ENCODE measurements around the gene TRAM2. TPM values are rescaled to one million over a fixed set of nuclear protein-coding genes. Genes with fewer than 3 reads are reported as not detected.

Gene TRAM2
- total RNA-seq, 1 donor from 2014 or later = 11.0 TPM

DNA sequence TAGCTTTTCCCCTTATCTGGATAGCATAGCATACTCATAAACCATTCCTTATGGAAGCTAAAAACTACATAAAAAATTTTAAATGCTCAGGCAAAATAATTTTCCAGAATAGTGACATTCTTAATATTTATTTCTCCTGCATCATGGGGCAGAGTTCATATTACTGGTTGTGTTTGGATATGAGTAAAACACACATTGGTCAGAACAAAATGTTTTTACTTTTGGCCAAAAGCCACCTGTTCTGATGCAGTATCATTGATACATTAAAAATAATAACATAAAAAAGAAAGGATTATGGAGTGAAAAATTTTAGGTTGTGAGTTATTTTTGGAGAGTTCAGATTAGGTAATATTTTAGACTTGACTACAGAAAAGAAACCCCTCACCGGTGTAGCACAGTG lies 33.6 kb downstream of the TRAM2 start:
- H3K27ac ChIP-seq = no peak overlapping the region
- H3K4me3 ChIP-seq = no peak overlapping the region
- no peaks in the 10 kb centered on the region for H3K9me3 ChIP-seq
- intact Hi-C loops (cut with DNase I) = no loop called here
- H3K36me3 ChIP-seq = no peaks in the 10 kb centered on the region
- DNase-seq (ENCODE audit: extremely low spot score in 2 of 2) = no peak
- TF ChIP-seq, protein P1, sequence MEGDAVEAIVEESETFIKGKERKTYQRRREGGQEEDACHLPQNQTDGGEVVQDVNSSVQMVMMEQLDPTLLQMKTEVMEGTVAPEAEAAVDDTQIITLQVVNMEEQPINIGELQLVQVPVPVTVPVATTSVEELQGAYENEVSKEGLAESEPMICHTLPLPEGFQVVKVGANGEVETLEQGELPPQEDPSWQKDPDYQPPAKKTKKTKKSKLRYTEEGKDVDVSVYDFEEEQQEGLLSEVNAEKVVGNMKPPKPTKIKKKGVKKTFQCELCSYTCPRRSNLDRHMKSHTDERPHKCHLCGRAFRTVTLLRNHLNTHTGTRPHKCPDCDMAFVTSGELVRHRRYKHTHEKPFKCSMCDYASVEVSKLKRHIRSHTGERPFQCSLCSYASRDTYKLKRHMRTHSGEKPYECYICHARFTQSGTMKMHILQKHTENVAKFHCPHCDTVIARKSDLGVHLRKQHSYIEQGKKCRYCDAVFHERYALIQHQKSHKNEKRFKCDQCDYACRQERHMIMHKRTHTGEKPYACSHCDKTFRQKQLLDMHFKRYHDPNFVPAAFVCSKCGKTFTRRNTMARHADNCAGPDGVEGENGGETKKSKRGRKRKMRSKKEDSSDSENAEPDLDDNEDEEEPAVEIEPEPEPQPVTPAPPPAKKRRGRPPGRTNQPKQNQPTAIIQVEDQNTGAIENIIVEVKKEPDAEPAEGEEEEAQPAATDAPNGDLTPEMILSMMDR (IDR thresholded peaks at IDR 0.05) = no peak
- TF ChIP-seq POLR2A (IDR thresholded peaks at IDR 0.05) (no peak), POLR2AphosphoS5 (IDR thresholded peaks at IDR 0.05; ENCODE audit: insufficient read depth in 1 of 2, low read depth in 1 of 2) (no peak)
- no peaks in the 10 kb centered on the region for H3K27me3 ChIP-seq
- peaks cover 76% of the 10 kb centered on the region for H3K4me1 ChIP-seq

GRCh38 chr6:52541135-52541534 lies 35.7 kb downstream of the TRAM2 start:
- H3K27ac ChIP-seq = no peak overlapping the region
- H3K9me3 ChIP-seq = no peaks in the 10 kb centered on the region
- H3K27me3 ChIP-seq = no peaks in the 10 kb centered on the region
- H3K36me3 ChIP-seq = no peaks in the 10 kb centered on the region
- intact Hi-C loops (cut with DNase I) = no loop called here
- no peak for DNase-seq (ENCODE audit: extremely low spot score in 2 of 2)
- TF ChIP-seq, protein P1 (IDR thresholded peaks at IDR 0.05) = no peak
- TF ChIP-seq POLR2AphosphoS5 (IDR thresholded peaks at IDR 0.05; ENCODE audit: insufficient read depth in 1 of 2, low read depth in 1 of 2) (no peak), POLR2A (IDR thresholded peaks at IDR 0.05) (no peak)
- peaks cover 81% of the 10 kb centered on the region for H3K4me1 ChIP-seq
- H3K4me3 ChIP-seq = no peak overlapping the region

DNA sequence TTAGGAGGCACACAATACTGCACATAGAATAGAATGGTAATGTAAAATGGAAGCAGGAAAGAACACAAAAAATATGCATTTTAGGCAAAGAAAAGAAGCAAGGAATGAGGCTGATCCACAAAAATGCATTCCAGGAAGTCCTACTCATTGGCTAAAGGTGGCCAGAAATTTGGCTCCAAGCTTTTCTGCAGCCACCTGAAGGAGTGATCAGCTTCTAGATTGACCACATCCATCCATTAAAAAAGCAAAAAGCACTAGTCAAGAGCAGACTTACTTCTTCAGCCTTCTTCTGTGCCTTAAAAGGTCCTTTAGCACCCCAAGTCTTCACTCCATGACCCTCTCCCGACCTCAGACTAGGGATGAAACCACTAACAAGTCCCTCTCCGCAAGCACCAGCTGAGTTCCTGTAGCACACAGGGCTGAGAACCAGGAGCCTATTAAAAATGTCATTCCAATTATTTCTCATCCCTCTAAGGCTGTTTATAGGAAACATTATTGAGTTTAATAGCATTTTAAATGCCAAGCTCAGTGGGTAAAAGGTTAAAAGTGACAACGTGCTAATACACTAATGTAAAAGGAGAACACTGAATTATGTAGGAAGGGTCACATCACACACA lies 36.5 kb downstream of the TRAM2 start:
- Histone ChIP-seq H3K4me1 (peaks cover 73% of the 10 kb centered on the region), H3K36me3 (no peaks in the 10 kb centered on the region), H3K27me3 (no peaks in the 10 kb centered on the region), H3K27ac (no peak overlapping the region), H3K4me3 (no peak overlapping the region), H3K9me3 (no peaks in the 10 kb centered on the region)
- intact Hi-C loops (cut with DNase I) = no loop called here
- no peak for DNase-seq (ENCODE audit: extremely low spot score in 2 of 2)
- TF ChIP-seq POLR2A (IDR thresholded peaks at IDR 0.05) (no peak), POLR2AphosphoS5 (IDR thresholded peaks at IDR 0.05; ENCODE audit: insufficient read depth in 1 of 2, low read depth in 1 of 2) (no peak)
- TF ChIP-seq, protein P1 (IDR thresholded peaks at IDR 0.05) = no peak

DNA sequence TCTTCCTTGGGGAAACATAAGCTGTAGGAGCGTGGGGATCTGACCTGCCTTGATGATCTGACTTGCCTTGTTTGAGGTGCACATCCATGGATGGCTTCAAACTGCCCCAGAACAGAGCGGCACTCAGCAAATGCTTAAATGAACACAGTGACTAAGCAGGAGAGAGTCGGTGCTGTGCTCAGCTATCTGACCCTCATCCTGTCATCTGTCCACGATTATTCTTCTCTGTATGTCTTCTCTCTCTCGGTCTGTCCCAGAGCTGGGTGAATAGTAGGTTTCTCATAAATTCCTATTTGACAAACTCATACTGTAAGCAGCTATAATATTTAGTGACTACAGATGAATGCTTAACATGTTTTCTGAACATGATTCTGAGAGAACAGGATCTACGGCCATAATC lies 37.3 kb downstream of the TRAM2 start:
- peaks cover 67% of the 10 kb centered on the region for H3K4me1 ChIP-seq
- intact Hi-C loops (cut with DNase I) = no loop called here
- H3K4me3 ChIP-seq = no peak overlapping the region
- no peaks in the 10 kb centered on the region for H3K27me3 ChIP-seq
- peak overlapping the region; percentile 0 for H3K27ac ChIP-seq
- H3K36me3 ChIP-seq = no peaks in the 10 kb centered on the region
- TF ChIP-seq POLR2AphosphoS5 (IDR thresholded peaks at IDR 0.05; ENCODE audit: insufficient read depth in 1 of 2, low read depth in 1 of 2) (no peak), POLR2A (IDR thresholded peaks at IDR 0.05) (no peak)
- TF ChIP-seq, protein P1 (IDR thresholded peaks at IDR 0.05) = no peak
- no peak for DNase-seq (ENCODE audit: extremely low spot score in 2 of 2)
- H3K9me3 ChIP-seq = no peaks in the 10 kb centered on the region

GRCh38 chr6:52538901-52539354 lies 37.9 kb downstream of the TRAM2 start:
- DNase-seq (ENCODE audit: extremely low spot score in 2 of 2) = no peak
- Histone ChIP-seq H3K27me3 (no peaks in the 10 kb centered on the region), H3K4me3 (no peak overlapping the region), H3K36me3 (no peaks in the 10 kb centered on the region), H3K4me1 (peaks cover 60% of the 10 kb centered on the region), H3K9me3 (no peaks in the 10 kb centered on the region), H3K27ac (no peak overlapping the region)
- intact Hi-C loops (cut with DNase I) = no loop called here
- TF ChIP-seq POLR2A (IDR thresholded peaks at IDR 0.05) = no peak
- TF ChIP-seq POLR2AphosphoS5 (IDR thresholded peaks at IDR 0.05; ENCODE audit: insufficient read depth in 1 of 2, low read depth in 1 of 2) = no peak
- TF ChIP-seq, protein P1 (IDR thresholded peaks at IDR 0.05) = no peak

All from vagina (tissue), 2 donors.